Endothelial cell of umbilical vein (primary cell): Measurements from ENCODE around the gene LRIG1. TPM values are rescaled to one million over a fixed set of nuclear protein-coding genes. Genes with fewer than 3 reads are reported as not detected.

ENCODE experiments used
- BruUV-seq: library from RNA; stranded (reverse); fragments of 400-500 nt; replicated peaks from 2 replicates; lab custom pipeline; 2021; lab: Mats Ljungman, UMichigan
- CTCF ChIA-PET: fragments of 300-600, 350-600 bp; sonication (Branson Sonifier 250); formaldehyde crosslinking; loops from one replicate; lab custom pipeline; 2021; ENCODE audit warnings: antibody characterized with exemption, inconsistent platforms; lab: Charles Lee
- POLR2A ChIA-PET: fragments of 300-600, 350-600 bp; sonication (Branson Sonifier 250); formaldehyde crosslinking; loops from one replicate; lab custom pipeline; 2021; ENCODE audit warnings: antibody characterized with exemption, inconsistent platforms; lab: Charles Lee
- DNase-seq: peaks from one replicate; pipeline ENCODE4 v3.0.0-alpha.2; 2011; ENCODE audit warnings: low read depth, low spot score
- FAIRE-seq: peaks from 2 replicates; lab custom pipeline; 2011; peaks lifted over from hg19 to GRCh38; lab: Jason Lieb, UNC
- H2AFZ ChIP-seq: 2 replicates; pipeline ENCODE4 v1.6.0; 2012; ENCODE audit warnings: low read depth, low read length, control low read depth, inconsistent platforms
- H3K27ac ChIP-seq: 2 replicates; pipeline ENCODE4 v1.5.1; 2011; ENCODE audit warnings: low read depth, mild to moderate bottlenecking, control low read depth, low read length, moderate library complexity; ENCODE audit not compliant: insufficient read depth
- H3K27me3 ChIP-seq, 2 experiments: 2 replicates each; pipeline versions ENCODE4 v1.6.0 to v1.6.1; 2011; ENCODE audit warnings: low read length in 2 of 2, mixed read lengths in 1 of 2; ENCODE audit not compliant: control insufficient read depth in 2 of 2, insufficient read depth in 2 of 2
- H3K36me3 ChIP-seq, 2 experiments: 2 replicates in 1 of 2; 3 replicates in 1 of 2; pipeline ENCODE4 v1.5.1; 2011; ENCODE audit warnings: low read length in 2 of 2, mild to moderate bottlenecking in 1 of 2, moderate library complexity in 1 of 2; ENCODE audit not compliant: control insufficient read depth in 2 of 2, insufficient read depth in 2 of 2; ENCODE audit errors: extremely low read depth in 1 of 2
- H3K4me1 ChIP-seq: 3 replicates; pipeline ENCODE4 v1.5.1; 2011; ENCODE audit warnings: mild to moderate bottlenecking, low read length; ENCODE audit not compliant: control insufficient read depth, insufficient read depth; ENCODE audit errors: extremely low read depth
- H3K4me2 ChIP-seq: 2 replicates; pipeline ENCODE4 v1.6.1; 2011; ENCODE audit warnings: low read length, control low read depth, mixed read lengths; ENCODE audit not compliant: insufficient read depth
- H3K4me3 ChIP-seq, 3 experiments: fragments of 200-600 bp in 1 of 3; sonication (generic), shearing (Covaris generic) in 1 of 3; replicated peaks in 1 of 3; 2 replicates each; pipeline ENCODE4 v1.5.1; 2011 to 2016; ENCODE audit warnings: control low read depth in 3 of 3, low read length in 3 of 3, mild to moderate bottlenecking in 2 of 3, inconsistent platforms in 1 of 3, low read depth in 1 of 3, moderate library complexity in 1 of 3; ENCODE audit not compliant: insufficient read depth in 1 of 3
- H3K79me2 ChIP-seq: 2 replicates; pipeline ENCODE4 v1.6.0; 2012; ENCODE audit warnings: low read length, inconsistent platforms; ENCODE audit not compliant: control insufficient read depth, insufficient read depth
- H3K9ac ChIP-seq: replicated peaks from 2 replicates; pipeline ENCODE3; 2011; ENCODE audit warnings: low read length, control low read depth; ENCODE audit not compliant: insufficient read depth; ENCODE audit errors: extremely low read depth
- H3K9me1 ChIP-seq: replicated peaks from 3 replicates; pipeline ENCODE4 v1.6.0; 2011; ENCODE audit warnings: mild to moderate bottlenecking, low read length; ENCODE audit not compliant: control insufficient read depth, insufficient read depth; ENCODE audit errors: extremely low read depth
- H3K9me3 ChIP-seq: replicated peaks from 2 replicates; pipeline ENCODE4 v1.5.1; 2012; ENCODE audit warnings: low read length, inconsistent platforms; ENCODE audit not compliant: control insufficient read depth, insufficient read depth
- H4K20me1 ChIP-seq: replicated peaks from 2 replicates; pipeline ENCODE3; 2011; ENCODE audit warnings: mild to moderate bottlenecking, low read length; ENCODE audit not compliant: control insufficient read depth, insufficient read depth; ENCODE audit errors: extremely low read depth
- CTCF ChIP-seq, 2 donors: IDR thresholded peaks; 1 replicate in 1 of 2; 2 replicates in 1 of 2; pipeline ENCODE4 v1.5.1; 2011; ENCODE audit warnings: low read length in 2 of 2, mild to moderate bottlenecking in 2 of 2, moderate library complexity in 2 of 2, control low read depth in 1 of 2, inconsistent platforms in 1 of 2, low read depth in 1 of 2; ENCODE audit not compliant: insufficient read depth in 1 of 2; ENCODE audit errors: extremely low read depth in 1 of 2
- EZH2 ChIP-seq: IDR thresholded peaks from 2 replicates; pipeline ENCODE4 v1.6.1; 2012; ENCODE audit warnings: borderline replicate concordance, low read depth, mild to moderate bottlenecking, moderate library complexity, low read length, inconsistent platforms; ENCODE audit not compliant: severe bottlenecking
- FOS ChIP-seq: IDR thresholded peaks from 2 replicates; pipeline ENCODE4 v1.6.1; 2011; ENCODE audit warnings: mild to moderate bottlenecking, low read length, moderate library complexity, borderline replicate concordance; ENCODE audit not compliant: insufficient read depth
- GATA2 ChIP-seq: IDR thresholded peaks from 2 replicates; pipeline ENCODE4 v1.7.0; 2011; ENCODE audit warnings: low read depth, mild to moderate bottlenecking, moderate library complexity, mixed read lengths, low read length; ENCODE audit not compliant: insufficient read length, insufficient read depth
- JUN ChIP-seq: IDR thresholded peaks from 2 replicates; pipeline ENCODE4 v1.6.1; 2011; ENCODE audit warnings: borderline replicate concordance, low read depth; ENCODE audit not compliant: insufficient read length, insufficient read depth
- MAX ChIP-seq: IDR thresholded peaks from 2 replicates; pipeline ENCODE4 v1.6.1; 2011; ENCODE audit not compliant: insufficient read depth, insufficient read length
- MYC ChIP-seq: IDR thresholded peaks from one replicate; pipeline ENCODE4 v1.6.1; 2011; ENCODE audit warnings: mild to moderate bottlenecking, low read depth, low read length
- POLR2A ChIP-seq: IDR thresholded peaks from 2 replicates; pipeline ENCODE4 v1.6.1; 2012; ENCODE audit warnings: low read depth, mild to moderate bottlenecking, control low read depth, low read length
- POLR2AphosphoS5 ChIP-seq: IDR thresholded peaks from 2 replicates; pipeline ENCODE4 v1.6.1; 2012; ENCODE audit warnings: low read depth, mild to moderate bottlenecking, control low read depth, low read length, moderate library complexity; ENCODE audit not compliant: insufficient read depth
- dilution Hi-C: fragments of 300-500 bp; cut with MboI; formaldehyde crosslinking; loops from one replicate; pipeline ENCODE4 v1.15.0; 2019; ENCODE audit warnings: low sequenced_read_pairs; ENCODE audit not compliant: extremely low pct_ligation_motif_present
- intact Hi-C: fragments of 100-400 bp; cut with micrococcal nuclease; formaldehyde crosslinking; loops from one replicate; pipeline ENCODE4 v1.10.0; 2022
- polyA plus RNA-seq, 4 experiments: library from polyadenylated mRNA; depleted of rRNA in 3 of 4; stranded (reverse) in 3 of 4; unstranded in 1 of 4; fragments of >200 nt; gene quantifications; 2 replicates each; pipeline versions ENCODE4 v1.2.1 to v1.2.3, GENCODE V29; 2011 to 2012; ENCODE audit warnings: missing spikeins in 1 of 4
- total RNA-seq: library from RNA; stranded (reverse); gene quantifications from 2 replicates; pipeline ENCODE4 v1.2.3, GENCODE V29; 2021

LRIG1 gene
- total and polyA plus RNA-seq, 2 donors (not counting 3 experiments of a cell fraction or from before 2014, with no cell fraction given) = 50.3 to 52.2 TPM

GRCh38 chr3:66439666-66440344, 61.0 kb downstream of the LRIG1 start:
- H3K4me3 ChIP-seq = no peak overlapping the region
- H3K4me2 ChIP-seq = no peak overlapping the region
- intact Hi-C loops (loop anchor here (5.0 kb wide), 1 partner anchor 33 kb away; no protein-coding TSS in a partner anchor), dilution Hi-C loops (no loop called here)
- peaks cover 34% of the 10 kb centered on the region for H3K4me1 ChIP-seq
- no peak overlapping the region for H3K9ac ChIP-seq
- H3K36me3 ChIP-seq = no peaks in the 10 kb centered on the region
- no peaks in the 10 kb centered on the region for H3K79me2 ChIP-seq
- H3K27me3 ChIP-seq = no peaks in the 10 kb centered on the region
- H3K9me3 ChIP-seq = no peaks in the 10 kb centered on the region
- no peaks in the 10 kb centered on the region for H3K9me1 ChIP-seq
- H2AFZ ChIP-seq = no peak overlapping the region
- no peaks in the 10 kb centered on the region for H4K20me1 ChIP-seq
- DNase-seq = no peak
- TF ChIP-seq MAX = no peak
- TF ChIP-seq JUN = no peak
- H3K27ac ChIP-seq = no peak overlapping the region
- no TSS peak for BruUV-seq
- POLR2A ChIA-PET = no interaction called here
- CTCF ChIA-PET = interaction anchor here (1.0 kb wide), 1 partner anchor 11 kb away, joined by 3 read pairs; no protein-coding TSS in a partner anchor
- no peak for FAIRE-seq

DNA sequence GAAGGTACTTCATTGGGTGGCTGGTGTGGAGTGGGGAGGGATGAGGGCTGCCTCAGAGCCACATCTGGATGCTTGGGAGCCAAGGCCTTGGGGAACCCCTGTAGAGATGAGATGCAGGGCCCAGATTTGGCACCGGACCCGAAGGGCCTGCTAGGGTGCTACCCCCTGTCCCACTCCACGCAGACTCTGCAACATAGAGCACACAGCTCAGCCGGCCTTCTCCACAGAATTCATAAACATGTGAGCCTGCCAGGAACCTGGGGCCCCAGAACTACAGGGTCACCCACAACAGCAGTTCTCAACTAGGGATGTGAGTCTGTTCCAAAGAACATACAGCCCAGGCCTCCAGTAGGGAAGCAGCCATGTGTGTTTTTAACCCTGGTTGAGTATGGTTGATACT, 62.8 kb downstream of the LRIG1 start:
- ChIA-PET POLR2A (no interaction called here), CTCF (no interaction called here)

More for the DNA sequence above, 62.8 kb downstream of the LRIG1 start:
- Histone ChIP-seq H3K9me3 (no peaks in the 10 kb centered on the region), H3K27ac (no peak overlapping the region), H2AFZ (no peak overlapping the region), H3K4me3 (no peak overlapping the region), H3K36me3 (no peaks in the 10 kb centered on the region), H3K4me1 (peaks cover 27% of the 10 kb centered on the region), H3K79me2 (no peaks in the 10 kb centered on the region), H3K27me3 (no peaks in the 10 kb centered on the region), H3K9ac (no peak overlapping the region), H3K4me2 (no peak overlapping the region), H3K9me1 (no peaks in the 10 kb centered on the region), H4K20me1 (no peaks in the 10 kb centered on the region)
- FAIRE-seq = no peak
- dilution Hi-C loops (no loop called here), intact Hi-C loops (no loop called here)
- BruUV-seq = no TSS peak
- no peak for TF ChIP-seq CTCF (IDR thresholded peaks at IDR 0.05; ENCODE audit: extremely low read depth in 1 of 2, insufficient read depth in 1 of 2, low read depth in 1 of 2, low read length in 2 of 2)
- no peak for TF ChIP-seq POLR2AphosphoS5
- no peak for TF ChIP-seq FOS
- TF ChIP-seq POLR2A = no peak
- no peak for TF ChIP-seq JUN
- no peak for TF ChIP-seq MAX
- no peak for TF ChIP-seq EZH2
- TF ChIP-seq MYC = no peak
- no peak for TF ChIP-seq GATA2
- no peak for DNase-seq
